ENCODE data around the gene SUSD2. TPM values are rescaled to one million over a fixed set of nuclear protein-coding genes. Genes with fewer than 3 reads are reported as not detected.
"Not testable (repeated sequence)": the region's sequence is repeated elsewhere in the genome, so short reads cannot be mapped to it uniquely, and the experiment has no call there.

Gene SUSD2
- total RNA-seq, 1 donor from 2014 or later = 0.23 TPM

GRCh38 chr22:24209016-24209415, 27.7 kb downstream of the SUSD2 start:
- DNase-seq (ENCODE audit: extremely low read depth, low read depth, low spot score) = no peak

- no peak for DNase-seq (ENCODE audit: extremely low read depth, low read depth, low spot score)
These were observed 28.4 kb downstream of the SUSD2 start for GRCh38 chr22:24209687-24210086.

- not testable (repeated sequence) for DNase-seq (ENCODE audit: extremely low read depth, low read depth, low spot score)
These were observed 29.1 kb downstream of the SUSD2 start for GRCh38 chr22:24210409-24210808.

GRCh38 chr22:24211716-24212115, 30.4 kb downstream of the SUSD2 start:
- not testable (repeated sequence) for DNase-seq (ENCODE audit: extremely low read depth, low read depth, low spot score)

GRCh38 chr22:24213111-24213510, 31.8 kb downstream of the SUSD2 start:
- not testable (repeated sequence) for DNase-seq (ENCODE audit: extremely low read depth, low read depth, low spot score)

GRCh38 chr22:24214467-24215285, 33.4 kb downstream of the SUSD2 start:
- DNase-seq (ENCODE audit: extremely low read depth, low read depth, low spot score) = no peak

GRCh38 chr22:24216541-24217209, 35.4 kb downstream of the SUSD2 start:
- no peak for DNase-seq (ENCODE audit: extremely low read depth, low read depth, low spot score)

GRCh38 chr22:24217384-24217783, 36.1 kb downstream of the SUSD2 start:
- DNase-seq (ENCODE audit: extremely low read depth, low read depth, low spot score) = no peak

- no peak for DNase-seq (ENCODE audit: extremely low read depth, low read depth, low spot score)
These were observed 38.5 kb downstream of the SUSD2 start for GRCh38 chr22:24219750-24220149.

GRCh38 chr22:24224468-24224867, 43.2 kb downstream of the SUSD2 start:
- DNase-seq (ENCODE audit: extremely low read depth, low read depth, low spot score) = no peak

GRCh38 chr22:24225044-24225601, 43.8 kb downstream of the SUSD2 start:
- DNase-seq (ENCODE audit: extremely low read depth, low read depth, low spot score) = no peak

GRCh38 chr22:24225951-24226350, 44.7 kb downstream of the SUSD2 start:
- no peak for DNase-seq (ENCODE audit: extremely low read depth, low read depth, low spot score)

- DNase-seq (ENCODE audit: extremely low read depth, low read depth, low spot score) = no peak
These were observed 49.8 kb downstream of the SUSD2 start for GRCh38 chr22:24230911-24231656.

- DNase-seq (ENCODE audit: extremely low read depth, low read depth, low spot score) = no peak
These were observed 50.4 kb downstream of the SUSD2 start for GRCh38 chr22:24231706-24232105.

- no peak for DNase-seq (ENCODE audit: extremely low read depth, low read depth, low spot score)
These were observed 50.8 kb downstream of the SUSD2 start for GRCh38 chr22:24232124-24232523.

GRCh38 chr22:24232725-24233124, 51.4 kb downstream of the SUSD2 start:
- DNase-seq (ENCODE audit: extremely low read depth, low read depth, low spot score) = no peak

- DNase-seq (ENCODE audit: extremely low read depth, low read depth, low spot score) = no peak
These were observed 51.9 kb downstream of the SUSD2 start for GRCh38 chr22:24233235-24233634.

- no peak for DNase-seq (ENCODE audit: extremely low read depth, low read depth, low spot score)
These were observed 52.5 kb downstream of the SUSD2 start for GRCh38 chr22:24233816-24234215.

- DNase-seq (ENCODE audit: extremely low read depth, low read depth, low spot score) = no peak
These were observed 54.0 kb downstream of the SUSD2 start for GRCh38 chr22:24235315-24235714.

GRCh38 chr22:24236656-24237055, 55.4 kb downstream of the SUSD2 start:
- no peak for DNase-seq (ENCODE audit: extremely low read depth, low read depth, low spot score)

GRCh38 chr22:24238101-24238694, 56.9 kb downstream of the SUSD2 start:
- not testable (repeated sequence) for DNase-seq (ENCODE audit: extremely low read depth, low read depth, low spot score)

Measured in glomerular endothelial cell (primary cell).